MCF 10A (cell line): Measurements from ENCODE around the gene DSCAML1. TPM values are rescaled to one million over a fixed set of nuclear protein-coding genes. Genes with fewer than 3 reads are reported as not detected.

ENCODE experiments used
- BruUV-seq: library from RNA; stranded (reverse); fragments of 400-500 nt; replicated peaks from 2 replicates; lab custom pipeline; 2021; lab: Mats Ljungman, UMichigan
- CTCF ChIA-PET: fragments of 300-600 bp; sonication (Branson Sonifier 250); formaldehyde crosslinking; extraction: SDS; loops from one replicate; lab custom pipeline; 2021; ENCODE audit warnings: antibody characterized with exemption, inconsistent platforms; lab: Yijun Ruan, JAX
- POLR2A ChIA-PET: fragments of 300-600, 350-650 bp; sonication (Branson Sonifier 250); formaldehyde crosslinking; extraction: SDS; loops from one replicate; lab custom pipeline; 2020; ENCODE audit warnings: antibody characterized with exemption, inconsistent platforms; lab: Yijun Ruan, JAX
- DNase-seq: peaks from one replicate; pipeline ENCODE4 v3.0.0-alpha.2; 2018; ENCODE audit not compliant: unreplicated experiment
- H3K27ac Mint-ChIP-seq: one replicate; pipeline ENCODE4 v1.8.0; 2022; ENCODE audit warnings: mild to moderate bottlenecking, low read depth, mixed read lengths; ENCODE audit not compliant: unreplicated experiment
- H3K27me3 Mint-ChIP-seq: one replicate; pipeline ENCODE4 v1.8.0; 2022; ENCODE audit warnings: mixed read lengths; ENCODE audit not compliant: insufficient read depth, unreplicated experiment
- H3K36me3 Mint-ChIP-seq: one replicate; pipeline ENCODE4 v1.8.0; 2022; ENCODE audit warnings: mild to moderate bottlenecking, moderate library complexity, mixed read lengths; ENCODE audit not compliant: insufficient read depth, unreplicated experiment
- H3K4me1 Mint-ChIP-seq: one replicate; pipeline ENCODE4 v1.8.0; 2022; ENCODE audit warnings: mixed read lengths; ENCODE audit not compliant: insufficient read depth, unreplicated experiment
- H3K4me3 Mint-ChIP-seq: one replicate; pipeline ENCODE4 v1.8.0; 2022; ENCODE audit warnings: mild to moderate bottlenecking, moderate library complexity, mixed read lengths; ENCODE audit not compliant: unreplicated experiment
- H3K9me3 Mint-ChIP-seq: one replicate; pipeline ENCODE4 v1.8.0; 2022; ENCODE audit warnings: mixed read lengths; ENCODE audit not compliant: unreplicated experiment
- intact Hi-C: fragments of 100-400 bp; cut with micrococcal nuclease; formaldehyde crosslinking; loops from 2 replicates; pipeline ENCODE4 v1.14.1; 2022
- total RNA-seq: library from RNA; stranded (reverse); gene quantifications from 2 replicates; pipeline ENCODE4 v1.2.3, GENCODE V29; 2022
- TF ChIP-seq, protein P1 (sequence below): fragments of 200-600 bp; IDR thresholded peaks from one replicate; pipeline ENCODE4 v1.8.0; 2022; ENCODE audit warnings: antibody characterized with exemption, mild to moderate bottlenecking; ENCODE audit not compliant: unreplicated experiment

The DSCAML1 gene
- total RNA-seq, 1 experiment from 2014 or later: not detected

DNA sequence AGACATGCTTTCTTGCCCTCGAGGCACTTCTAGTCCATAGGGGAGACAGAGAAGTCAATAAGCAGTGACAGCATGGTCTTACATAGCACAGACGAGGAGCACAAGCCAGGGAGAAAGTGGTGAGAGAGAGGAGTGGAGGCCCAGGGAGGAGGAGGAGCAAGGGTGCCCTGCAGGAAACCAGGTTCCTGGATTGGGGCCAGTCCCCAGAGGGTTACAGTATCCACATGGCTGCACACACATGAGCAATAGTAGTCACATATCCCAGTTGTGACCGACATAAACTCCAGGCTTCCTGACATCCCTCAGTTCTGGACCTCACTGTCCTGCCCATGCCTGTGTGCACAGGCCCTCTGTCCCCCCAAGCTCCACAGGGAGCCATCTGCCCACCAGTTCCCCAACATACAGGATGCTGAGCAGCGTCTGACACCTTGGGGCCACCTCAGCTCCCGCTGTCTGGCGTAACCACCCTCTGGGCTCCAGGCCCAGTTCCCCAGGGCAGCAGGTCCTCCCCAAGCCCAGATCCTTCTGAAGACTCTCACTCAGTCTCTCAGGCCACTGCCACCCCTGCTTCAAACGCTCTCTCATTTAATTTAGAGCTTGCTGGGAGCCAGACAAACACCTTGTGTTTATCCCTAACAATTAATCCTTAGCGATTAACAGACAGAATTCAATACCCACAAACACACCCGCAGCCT lies 53.7 kb downstream of the DSCAML1 start:
- BruUV-seq: no TSS peak
- peaks cover 33% of the 10 kb centered on the region for H3K27me3 Mint-ChIP-seq
- POLR2A ChIA-PET: interaction anchor here (1.1 kb wide), 1 partner anchor 136 kb away, joined by 4 read pairs; no protein-coding TSS in a partner anchor
- H3K4me3 Mint-ChIP-seq: no peak overlapping the region
- TF ChIP-seq, protein P1, sequence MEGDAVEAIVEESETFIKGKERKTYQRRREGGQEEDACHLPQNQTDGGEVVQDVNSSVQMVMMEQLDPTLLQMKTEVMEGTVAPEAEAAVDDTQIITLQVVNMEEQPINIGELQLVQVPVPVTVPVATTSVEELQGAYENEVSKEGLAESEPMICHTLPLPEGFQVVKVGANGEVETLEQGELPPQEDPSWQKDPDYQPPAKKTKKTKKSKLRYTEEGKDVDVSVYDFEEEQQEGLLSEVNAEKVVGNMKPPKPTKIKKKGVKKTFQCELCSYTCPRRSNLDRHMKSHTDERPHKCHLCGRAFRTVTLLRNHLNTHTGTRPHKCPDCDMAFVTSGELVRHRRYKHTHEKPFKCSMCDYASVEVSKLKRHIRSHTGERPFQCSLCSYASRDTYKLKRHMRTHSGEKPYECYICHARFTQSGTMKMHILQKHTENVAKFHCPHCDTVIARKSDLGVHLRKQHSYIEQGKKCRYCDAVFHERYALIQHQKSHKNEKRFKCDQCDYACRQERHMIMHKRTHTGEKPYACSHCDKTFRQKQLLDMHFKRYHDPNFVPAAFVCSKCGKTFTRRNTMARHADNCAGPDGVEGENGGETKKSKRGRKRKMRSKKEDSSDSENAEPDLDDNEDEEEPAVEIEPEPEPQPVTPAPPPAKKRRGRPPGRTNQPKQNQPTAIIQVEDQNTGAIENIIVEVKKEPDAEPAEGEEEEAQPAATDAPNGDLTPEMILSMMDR: no peak
- no peaks in the 10 kb centered on the region for H3K4me1 Mint-ChIP-seq
- no peaks in the 10 kb centered on the region for H3K36me3 Mint-ChIP-seq
- CTCF ChIA-PET: interaction anchor here (0.6 kb wide), 1 partner anchor 193 kb away, joined by 3 read pairs; no protein-coding TSS in a partner anchor
- peak; percentile 21 for DNase-seq
- no peaks in the 10 kb centered on the region for H3K9me3 Mint-ChIP-seq
- intact Hi-C loops: no loop called here
- H3K27ac Mint-ChIP-seq: no peak overlapping the region

DNA sequence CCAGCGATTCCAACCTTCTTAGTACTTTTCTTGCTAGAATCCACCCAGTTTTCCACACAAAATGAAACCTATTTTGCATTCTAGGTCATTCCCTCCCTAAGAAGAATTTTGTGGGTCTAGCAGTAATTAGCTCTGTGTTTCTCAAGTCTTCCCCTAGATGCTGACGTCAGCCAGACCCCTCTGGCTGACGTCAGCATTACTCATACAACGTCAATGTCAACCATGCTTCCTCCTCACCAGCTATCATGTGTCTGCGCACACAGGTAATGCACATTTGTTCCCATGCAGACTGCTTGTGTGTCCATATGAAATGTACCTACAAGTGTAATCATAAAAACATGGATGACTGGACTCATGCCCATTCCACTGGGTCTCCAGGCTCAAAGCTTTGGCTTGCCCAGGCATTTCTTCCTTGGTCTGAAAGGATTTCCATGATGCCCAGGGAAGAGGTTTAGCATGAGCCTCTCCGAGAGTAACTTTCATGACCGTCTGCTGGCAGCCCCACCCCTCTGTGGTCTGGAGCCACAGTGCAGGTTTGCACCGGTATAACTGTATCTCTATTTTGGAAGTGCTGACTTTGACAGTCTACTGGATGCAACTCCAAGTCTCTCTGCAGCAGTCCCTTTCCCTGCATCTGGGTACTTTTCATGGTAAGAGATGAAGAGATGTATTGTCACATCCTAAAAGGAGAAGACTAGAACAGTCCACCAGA lies 58.6 kb downstream of the DSCAML1 start:
- H3K4me3 Mint-ChIP-seq: no peak overlapping the region
- no TSS peak for BruUV-seq
- TF ChIP-seq, protein P1: no peak
- H3K36me3 Mint-ChIP-seq: no peaks in the 10 kb centered on the region
- H3K27ac Mint-ChIP-seq: no peak overlapping the region
- no peak for DNase-seq
- ChIA-PET POLR2A (no interaction called here), CTCF (interaction anchor here (0.7 kb wide), 1 partner anchor 46 kb away, joined by 3 read pairs; no protein-coding TSS in a partner anchor)
- intact Hi-C loops: no loop called here
- no peaks in the 10 kb centered on the region for H3K9me3 Mint-ChIP-seq
- peaks cover 32% of the 10 kb centered on the region for H3K27me3 Mint-ChIP-seq
- H3K4me1 Mint-ChIP-seq: no peaks in the 10 kb centered on the region

DNA sequence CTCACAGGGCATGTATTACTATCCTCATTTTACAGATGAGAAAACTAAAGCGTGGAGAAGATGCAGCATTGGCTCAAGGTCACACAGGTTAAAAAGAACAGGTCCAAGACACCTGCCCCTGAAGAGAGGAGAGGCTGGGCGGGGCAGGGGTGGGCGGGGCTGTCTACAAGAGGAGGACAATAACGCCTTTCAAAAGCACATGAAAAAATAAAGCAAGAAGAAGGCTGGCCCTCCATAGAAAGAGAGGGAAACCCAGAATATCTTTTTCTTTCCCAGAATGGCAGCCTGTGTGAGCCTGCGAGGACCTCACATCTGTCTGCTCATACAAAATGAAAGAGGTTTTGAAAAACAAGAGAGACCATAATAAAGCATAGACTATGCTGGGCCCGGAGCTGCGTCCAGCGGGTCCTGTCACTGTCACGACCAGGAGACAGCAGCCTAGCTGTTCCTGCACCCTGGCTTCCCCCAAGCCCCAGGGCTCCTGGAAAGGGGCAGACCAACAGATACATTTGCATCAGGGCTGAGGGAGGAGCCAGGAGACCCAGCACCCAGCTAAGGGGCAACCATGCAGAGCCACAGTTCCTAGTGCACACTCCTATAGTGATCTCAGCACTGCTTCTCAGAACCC lies 61.6 kb downstream of the DSCAML1 start:
- H3K27ac Mint-ChIP-seq: no peak overlapping the region
- no peak for DNase-seq
- H3K27me3 Mint-ChIP-seq: peaks cover 50% of the 10 kb centered on the region
- BruUV-seq: no TSS peak
- H3K4me3 Mint-ChIP-seq: no peak overlapping the region
- H3K36me3 Mint-ChIP-seq: no peaks in the 10 kb centered on the region
- TF ChIP-seq, protein P1: no peak
- ChIA-PET POLR2A (interaction anchor here (0.5 kb wide), 1 partner anchor 24 kb away, joined by 3 read pairs; no protein-coding TSS in a partner anchor), CTCF (no interaction called here)
- no peaks in the 10 kb centered on the region for H3K4me1 Mint-ChIP-seq
- H3K9me3 Mint-ChIP-seq: no peaks in the 10 kb centered on the region
- intact Hi-C loops: no loop called here

DNA sequence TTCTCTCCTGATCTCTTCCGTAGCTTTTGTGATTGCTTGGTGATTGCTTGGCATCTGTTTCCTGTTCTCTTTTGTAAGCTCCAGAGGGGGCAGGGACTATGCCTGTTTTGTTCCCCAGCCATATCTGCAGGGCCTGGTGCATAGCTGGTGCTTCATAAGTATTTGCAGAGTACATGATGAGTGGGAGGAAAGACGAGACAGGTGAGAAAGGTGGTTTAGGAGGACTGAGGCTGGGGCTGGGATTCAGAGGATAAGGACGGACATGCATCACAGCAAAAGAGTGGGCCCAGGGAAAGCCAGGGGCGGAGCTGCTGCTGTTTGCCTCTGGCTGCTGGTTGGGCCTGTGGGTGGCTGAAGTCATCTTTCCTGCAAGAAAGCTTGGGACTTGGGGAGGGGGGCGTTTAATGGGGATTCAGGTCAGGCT lies 62.4 kb downstream of the DSCAML1 start:
- POLR2A ChIA-PET: no interaction called here
- DNase-seq: no peak
- no peak overlapping the region for H3K4me3 Mint-ChIP-seq
- no peaks in the 10 kb centered on the region for H3K9me3 Mint-ChIP-seq
- no peak overlapping the region for H3K27ac Mint-ChIP-seq
- CTCF ChIA-PET: interaction anchor here (0.6 kb wide), 1 partner anchor 91 kb away, joined by 3 read pairs; no protein-coding TSS in a partner anchor
- no TSS peak for BruUV-seq
- H3K27me3 Mint-ChIP-seq: peaks cover 50% of the 10 kb centered on the region
- H3K36me3 Mint-ChIP-seq: no peaks in the 10 kb centered on the region
- intact Hi-C loops: no loop called here
- no peaks in the 10 kb centered on the region for H3K4me1 Mint-ChIP-seq
- TF ChIP-seq, protein P1: no peak
